GM12878 (cell line): ENCODE results near the gene PON3.

Experiments
- CBX5 ChIP-seq: sonication (generic); IDR thresholded peaks from 2 replicates; pipeline ENCODE4 v1.6.1; 2016; ENCODE audit warnings: low read depth, moderate library complexity, mild to moderate bottlenecking, inconsistent platforms
- CEBPB ChIP-seq, 2 experiments: fragments of 150-350 bp in 1 of 2; IDR thresholded peaks; 2 replicates each; pipeline ENCODE4 v1.6.1; 2012 to 2014; ENCODE audit warnings: low read depth in 2 of 2, low read length in 2 of 2, borderline replicate concordance in 1 of 2, inconsistent platforms in 1 of 2
- CTCF ChIP-seq, 3 experiments: IDR thresholded peaks in 2 of 3; conservative IDR thresholded peaks in 1 of 3; 2 replicates each; pipeline ENCODE4 v1.5.1; 2011; ENCODE audit warnings: low read depth in 3 of 3, low read length in 3 of 3, mild to moderate bottlenecking in 3 of 3, control low read depth in 2 of 3, moderate library complexity in 2 of 3, inconsistent platforms in 1 of 3, mixed read lengths in 1 of 3; ENCODE audit not compliant: control insufficient read depth in 2 of 3, insufficient read depth in 1 of 3; ENCODE audit errors: extremely low read depth in 1 of 3
- MAX ChIP-seq: IDR thresholded peaks from 2 replicates; pipeline ENCODE4 v1.6.1; 2012; ENCODE audit warnings: low read depth, low read length, improper control_type of control experiment
- NFXL1 ChIP-seq: fragments of 450-650 bp; IDR thresholded peaks from 2 replicates; pipeline ENCODE4 v1.6.1; 2017; ENCODE audit warnings: antibody characterized with exemption, mild to moderate bottlenecking, borderline replicate concordance
- NFYB ChIP-seq: IDR thresholded peaks from 2 replicates; pipeline ENCODE4 v1.6.1; 2011; ENCODE audit warnings: low read depth, mild to moderate bottlenecking, low read length, improper control_type of control experiment, moderate library complexity; ENCODE audit not compliant: insufficient read depth
- RCOR1 ChIP-seq: conservative IDR thresholded peaks from 2 replicates; pipeline ENCODE4 v1.6.1; 2012; ENCODE audit warnings: low read depth, low read length, improper control_type of control experiment
- USF1 ChIP-seq: IDR thresholded peaks from 2 replicates; pipeline ENCODE4 v1.6.1; 2011; ENCODE audit warnings: borderline replicate concordance, low read depth, mild to moderate bottlenecking, moderate library complexity, mixed read lengths, low read length; ENCODE audit not compliant: insufficient read depth; ENCODE audit errors: extremely low read length

GRCh38 chr7:95398155-95398940 is 2.2 kb upstream of the PON3 start:
- TF ChIP-seq CTCF (IDR thresholded peaks at IDR 0.05 in 2 of 3, conservative IDR thresholded peaks at IDR 0.05 in 1 of 3; ENCODE audit: control insufficient read depth in 2 of 3, extremely low read depth in 1 of 3, insufficient read depth in 1 of 3, low read depth in 3 of 3, low read length in 3 of 3) (no peak), CEBPB (IDR thresholded peaks at IDR 0.05; ENCODE audit: borderline replicate concordance in 1 of 2, low read depth in 2 of 2, low read length in 2 of 2) (no peak), NFXL1 (no peak), NFYB (no peak), RCOR1 (no peak), USF1 (no peak), MAX (no peak), CBX5 (no peak)
